Neural crest cell (in vitro differentiated cells): ENCODE measurements around the gene FAM184A. TPM values are rescaled to one million over a fixed set of nuclear protein-coding genes. Genes with fewer than 3 reads are reported as not detected.
"Not testable (repeated sequence)": the region's sequence is repeated elsewhere in the genome, so short reads cannot be mapped to it uniquely, and the experiment has no call there.

Source experiments
- DNase-seq: peaks from one replicate; pipeline ENCODE4 v3.0.0; 2021; ENCODE audit warnings: low read depth, mixed read lengths, low spot score
- H3K27ac Mint-ChIP-seq: one replicate; pipeline ENCODE4 v1.8.0; 2021; ENCODE audit warnings: mild to moderate bottlenecking, mixed read lengths; ENCODE audit not compliant: unreplicated experiment
- H3K27me3 Mint-ChIP-seq: 2 replicates; pipeline ENCODE4 v1.8.0; 2021; ENCODE audit warnings: low read depth, mild to moderate bottlenecking, mixed read lengths
- H3K36me3 Mint-ChIP-seq: 2 replicates; pipeline ENCODE4 v1.8.0; 2021; ENCODE audit warnings: low read depth, mild to moderate bottlenecking, mixed read lengths
- H3K4me1 Mint-ChIP-seq: 2 replicates; pipeline ENCODE4 v1.8.0; 2021; ENCODE audit warnings: mixed read lengths
- H3K4me3 Mint-ChIP-seq: one replicate; pipeline ENCODE4 v1.8.0; 2021; ENCODE audit warnings: mild to moderate bottlenecking, mixed read lengths
- H3K9me3 Mint-ChIP-seq: 2 replicates; pipeline ENCODE4 v1.8.0; 2021; ENCODE audit warnings: mixed read lengths
- CTCF ChIP-seq: fragments of 200-600 bp; sonication (generic); conservative IDR thresholded peaks from 2 replicates; pipeline ENCODE4 v1.5.0; 2021; ENCODE audit warnings: antibody characterized with exemption, mild to moderate bottlenecking
- total RNA-seq: library from RNA; stranded (reverse); gene quantifications from 2 replicates; pipeline ENCODE4 v1.2.1, GENCODE V29; 2021

Gene FAM184A
- total RNA-seq, 1 donor from 2014 or later, result 7.6 TPM

DNA sequence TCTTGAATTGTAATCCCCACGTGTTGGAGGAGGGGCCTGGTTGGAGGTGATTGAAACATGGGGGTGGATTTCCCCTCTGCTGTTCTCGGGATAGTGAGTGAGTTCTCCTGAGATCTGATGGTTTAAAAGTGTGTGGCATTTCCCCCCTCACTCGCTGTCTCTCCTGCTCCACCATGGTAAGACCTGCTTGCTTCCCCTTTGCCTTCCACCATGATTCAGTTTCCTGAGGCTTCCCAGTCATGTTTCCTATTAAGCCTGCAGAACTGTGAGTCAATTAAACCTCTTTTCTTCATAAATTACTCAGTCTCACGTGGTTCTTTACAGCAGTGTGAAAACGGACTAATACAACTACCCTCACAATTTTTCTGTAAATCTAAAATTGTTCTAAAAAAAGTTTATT, 26.8 kb upstream of the FAM184A start:
- H3K27ac Mint-ChIP-seq, result no peak overlapping the region
- H3K9me3 Mint-ChIP-seq, result peaks cover 3% of the 10 kb centered on the region
- no peak for DNase-seq
- H3K27me3 Mint-ChIP-seq, result no peaks in the 10 kb centered on the region
- H3K4me1 Mint-ChIP-seq, result peaks cover 4% of the 10 kb centered on the region
- H3K36me3 Mint-ChIP-seq, result no peaks in the 10 kb centered on the region
- no peak for TF ChIP-seq CTCF
- H3K4me3 Mint-ChIP-seq, result no peak overlapping the region

DNA sequence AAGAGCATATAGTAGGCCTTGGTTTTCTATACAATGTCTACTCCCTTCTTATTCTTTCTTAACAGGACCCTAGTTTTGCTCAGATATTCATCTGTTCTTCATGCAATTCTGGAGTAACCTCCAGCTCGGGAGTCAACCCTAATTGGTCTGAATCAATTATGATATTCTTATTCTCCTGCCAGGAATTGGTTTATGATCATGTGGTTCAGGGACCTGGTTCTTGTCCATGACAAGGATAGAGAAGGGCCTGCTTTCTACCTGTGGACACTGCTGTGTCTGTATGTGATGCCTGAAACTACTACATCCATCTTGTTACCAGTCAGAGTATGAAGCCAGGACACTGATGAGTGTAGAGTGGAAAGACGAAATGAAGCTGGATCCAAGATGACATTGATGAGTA, 24.4 kb upstream of the FAM184A start:
- Mint-ChIP-seq H3K9me3 (peaks cover 3% of the 10 kb centered on the region), H3K27me3 (no peaks in the 10 kb centered on the region), H3K4me1 (peaks cover under 1% of the 10 kb centered on the region), H3K27ac (no peak overlapping the region), H3K4me3 (no peak overlapping the region), H3K36me3 (no peaks in the 10 kb centered on the region)
- no peak for TF ChIP-seq CTCF
- no peak for DNase-seq

DNA sequence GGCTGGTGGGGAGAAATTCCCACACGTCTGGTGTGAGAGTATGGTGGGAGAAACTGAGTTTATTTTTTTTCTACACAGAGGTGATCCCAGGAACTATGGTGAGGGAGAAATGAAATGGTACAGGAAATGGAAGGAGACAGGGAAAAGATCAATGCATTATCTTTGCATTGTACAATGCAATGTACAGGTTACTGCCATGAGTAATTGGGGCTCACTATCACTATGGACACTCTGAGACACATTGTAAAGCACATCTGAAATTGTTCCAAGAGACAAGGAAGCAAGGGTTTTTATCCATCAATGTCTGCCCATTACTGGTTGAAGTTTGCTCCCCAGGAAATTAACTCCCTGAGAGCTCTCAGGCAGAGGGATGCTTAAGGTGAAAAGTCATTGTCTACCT, 21.7 kb upstream of the FAM184A start:
- no peaks in the 10 kb centered on the region for H3K36me3 Mint-ChIP-seq
- no peak for DNase-seq
- no peaks in the 10 kb centered on the region for H3K27me3 Mint-ChIP-seq
- peaks cover 22% of the 10 kb centered on the region for H3K4me1 Mint-ChIP-seq
- H3K9me3 Mint-ChIP-seq, result peaks cover 7% of the 10 kb centered on the region
- no peak for TF ChIP-seq CTCF
- no peak overlapping the region for H3K27ac Mint-ChIP-seq
- no peak overlapping the region for H3K4me3 Mint-ChIP-seq

GRCh38 chr6:119097815-119098361, 19.4 kb upstream of the FAM184A start:
- H3K9me3 Mint-ChIP-seq, H3K27me3 Mint-ChIP-seq, H3K4me3 Mint-ChIP-seq, H3K36me3 Mint-ChIP-seq, DNase-seq, H3K27ac Mint-ChIP-seq: not testable (repeated sequence)
- peaks cover 30% of the 10 kb centered on the region for H3K4me1 Mint-ChIP-seq

- H3K4me3 Mint-ChIP-seq, result no peak overlapping the region
- TF ChIP-seq CTCF, result no peak
- peak overlapping the region; percentile 88 for H3K27ac Mint-ChIP-seq
- no peaks in the 10 kb centered on the region for H3K36me3 Mint-ChIP-seq
- H3K9me3 Mint-ChIP-seq, result peaks cover 3% of the 10 kb centered on the region
- no peak for DNase-seq
- H3K4me1 Mint-ChIP-seq, result peaks cover 30% of the 10 kb centered on the region
- H3K27me3 Mint-ChIP-seq, result no peaks in the 10 kb centered on the region
These were observed 18.5 kb upstream of the FAM184A start for GRCh38 chr6:119096721-119097565.

DNA sequence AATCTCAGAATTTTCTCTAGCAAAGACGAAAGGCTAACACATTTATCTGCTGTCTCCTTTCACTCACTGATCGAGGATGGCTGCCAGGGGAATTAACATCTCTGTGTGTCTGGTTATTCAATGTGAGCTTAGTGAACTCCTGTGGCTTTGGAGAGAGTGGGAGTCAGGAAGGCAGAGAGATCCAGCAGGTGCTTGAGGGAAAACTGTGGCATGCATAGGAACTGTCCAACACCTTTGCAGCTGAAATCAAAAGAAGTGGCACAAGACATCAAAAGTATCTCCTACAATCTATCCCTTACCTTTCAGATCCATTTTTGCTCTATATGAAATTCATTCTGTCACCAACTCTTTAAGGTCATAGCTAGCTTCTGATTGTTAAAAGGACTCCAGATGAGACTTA, 11.8 kb upstream of the FAM184A start:
- peaks cover 2% of the 10 kb centered on the region for H3K9me3 Mint-ChIP-seq
- H3K36me3 Mint-ChIP-seq, result peaks cover 5% of the 10 kb centered on the region
- H3K27ac Mint-ChIP-seq, result no peak overlapping the region
- no peak for DNase-seq
- H3K27me3 Mint-ChIP-seq, result peaks cover 7% of the 10 kb centered on the region
- no peak overlapping the region for H3K4me3 Mint-ChIP-seq
- peaks cover 9% of the 10 kb centered on the region for H3K4me1 Mint-ChIP-seq
- TF ChIP-seq CTCF, result no peak
